ENCODE results near the gene APOL5.

- TF ChIP-seq CTCF (IDR thresholded peaks at IDR 0.05; ENCODE audit: insufficient read depth, low read length): no peak
- no peak for TF ChIP-seq REST (IDR thresholded peaks at IDR 0.05; ENCODE audit: insufficient replicate concordance, low read depth)
- no peak for TF ChIP-seq POLR2AphosphoS5 (IDR thresholded peaks at IDR 0.05; ENCODE audit: low read depth)
Observed at GRCh38 chr22:35703861-35704584, 13.6 kb upstream of the APOL5 start.

Data from HL-60 (cell line).